HepG2 (cell line): ENCODE data around the gene SUSD6.

Experiments used
- FOXM1 ChIP-seq: sonication (generic); formaldehyde crosslinking; IDR thresholded peaks from 2 replicates; pipeline ENCODE4 v1.5.0; 2020; ENCODE audit warnings: missing genetic modification reagents
- HDAC1 ChIP-seq: sonication (generic); formaldehyde crosslinking; IDR thresholded peaks from 2 replicates; pipeline ENCODE4 v1.5.1; 2020; ENCODE audit warnings: mild to moderate bottlenecking, missing genetic modification reagents
- HINFP ChIP-seq: sonication (generic); formaldehyde crosslinking; IDR thresholded peaks from 2 replicates; pipeline ENCODE4 v1.4.0; 2020; ENCODE audit warnings: low read depth, mild to moderate bottlenecking, missing genetic modification reagents
- RNF2 ChIP-seq: fragments of 450-650 bp; conservative IDR thresholded peaks from 2 replicates; pipeline ENCODE4 v1.6.1; 2016; ENCODE audit warnings: low read depth
- ZNF331 ChIP-seq: sonication (generic); formaldehyde crosslinking; IDR thresholded peaks from 2 replicates; pipeline ENCODE4 v1.4.0; 2020; ENCODE audit warnings: missing genetic modification reagents
- TF ChIP-seq, protein P1 (sequence below): sonication (generic); formaldehyde crosslinking; IDR thresholded peaks from 2 replicates; pipeline ENCODE4 v1.8.1; 2023; ENCODE audit warnings: missing genetic modification reagents, mild to moderate bottlenecking, borderline replicate concordance

- no peak for TF ChIP-seq HINFP (CRISPR knock-in tag)
- TF ChIP-seq, protein P1, sequence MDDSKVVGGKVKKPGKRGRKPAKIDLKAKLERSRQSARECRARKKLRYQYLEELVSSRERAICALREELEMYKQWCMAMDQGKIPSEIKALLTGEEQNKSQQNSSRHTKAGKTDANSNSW (CRISPR knock-in tag), result no peak
- TF ChIP-seq ZNF331 (CRISPR knock-in tag), result no peak
- no peak for TF ChIP-seq RNF2
- no peak for TF ChIP-seq HDAC1 (CRISPR knock-in tag)
- TF ChIP-seq FOXM1 (CRISPR knock-in tag), result no peak
These were observed 65.3 kb downstream of the SUSD6 start for GRCh38 chr14:69676723-69677122.
